ENCODE results near the gene PINLYP.

PINLYP gene

GRCh38 chr19:43625918-43626579 lies 50.4 kb downstream of the PINLYP start:
- Histone ChIP-seq H2BK120ac (ENCODE audit: low read depth, low read length) (no peak overlapping the region), H3K4me2 (ENCODE audit: insufficient read depth, low read length, poor library complexity, severe bottlenecking) (no peak overlapping the region), H3K23ac (ENCODE audit: low read depth, low read length, poor library complexity) (peak overlapping the region; percentile 60), H3K4me1 (ENCODE audit: control insufficient read depth in 2 of 2, insufficient read depth in 1 of 2, low read depth in 1 of 2, low read length in 2 of 2) (no peaks in the 10 kb centered on the region), H3K14ac (ENCODE audit: low read length) (peak overlapping the region; percentile 76), H3K36me3 (replicated peaks in 1 of 2; ENCODE audit: control insufficient read depth in 2 of 2, insufficient read depth in 2 of 2, low read length in 2 of 2) (peaks cover 37 to 72% of the 10 kb centered on the region in 2 donors), H3K4me3 (ENCODE audit: low read length in 2 of 2) (no peak overlapping the region), H4K91ac (ENCODE audit: low read depth, low read length, poor library complexity) (no peak overlapping the region), H3K9ac (ENCODE audit: low read depth, low read length, poor library complexity) (no peak overlapping the region), H3K9me3 (replicated peaks in 1 of 2; ENCODE audit: control insufficient read depth in 2 of 2, insufficient read depth in 1 of 2, low read depth in 1 of 2, low read length in 2 of 2) (peaks cover 0 to 2% of the 10 kb centered on the region in 2 donors), H2BK5ac (ENCODE audit: low read length) (no peak overlapping the region), H3K18ac (ENCODE audit: low read length) (peak overlapping the region; percentile 65), H2BK12ac (ENCODE audit: low read length) (peak overlapping the region; percentile 88), H3K79me1 (ENCODE audit: low read depth, low read length) (no peaks in the 10 kb centered on the region), H3K4ac (ENCODE audit: low read length) (no peak overlapping the region), H3K27ac (replicated peaks; ENCODE audit: low read length) (no peak overlapping the region), H2AFZ (ENCODE audit: low read length) (no peak overlapping the region), H4K8ac (ENCODE audit: low read depth, low read length) (no peak overlapping the region), H3K27me3 (ENCODE audit: control insufficient read depth in 3 of 3, insufficient read depth in 3 of 3, low read depth in 1 of 3, low read length in 3 of 3) (no peaks in the 10 kb centered on the region), H2BK15ac (ENCODE audit: low read length) (no peak overlapping the region), H2AK5ac (ENCODE audit: low read depth, low read length) (peak overlapping the region; percentile 25)
- WGBS, 2 donors (ENCODE audit: extremely low coverage in 2 of 2, insufficient read length in 2 of 2, insufficient replicate concordance in 1 of 2): no CpG with 5 or more reads among the region's 32 CpGs
- DNase-seq (ENCODE audit: low spot score): no peak

GRCh38 chr19:43626838-43627237 lies 51.2 kb downstream of the PINLYP start:
- H3K4me3 ChIP-seq (ENCODE audit: low read length in 2 of 2): peak overlapping the region in 1 of 2 donors; percentile 27
- peak overlapping the region; percentile 92 for H3K4ac ChIP-seq (ENCODE audit: low read length)
- no peak overlapping the region for H3K23ac ChIP-seq (ENCODE audit: low read depth, low read length, poor library complexity)
- H3K14ac ChIP-seq (ENCODE audit: low read length): no peak overlapping the region
- H3K27ac ChIP-seq (replicated peaks; ENCODE audit: low read length): no peak overlapping the region
- no peak overlapping the region for H2AK5ac ChIP-seq (ENCODE audit: low read depth, low read length)
- no peak for DNase-seq (ENCODE audit: low spot score)
- H2BK5ac ChIP-seq (ENCODE audit: low read length): no peak overlapping the region
- H2BK15ac ChIP-seq (ENCODE audit: low read length): no peak overlapping the region
- H3K9ac ChIP-seq (ENCODE audit: low read depth, low read length, poor library complexity): peak overlapping the region; percentile 72
- H2AFZ ChIP-seq (ENCODE audit: low read length): no peak overlapping the region
- no peak overlapping the region for H3K4me2 ChIP-seq (ENCODE audit: insufficient read depth, low read length, poor library complexity, severe bottlenecking)
- H4K91ac ChIP-seq (ENCODE audit: low read depth, low read length, poor library complexity): no peak overlapping the region
- no peaks in the 10 kb centered on the region for H3K4me1 ChIP-seq (ENCODE audit: control insufficient read depth in 2 of 2, insufficient read depth in 1 of 2, low read depth in 1 of 2, low read length in 2 of 2)
- no peak overlapping the region for H4K8ac ChIP-seq (ENCODE audit: low read depth, low read length)
- peaks cover 0 to 2% of the 10 kb centered on the region in 2 donors for H3K9me3 ChIP-seq (replicated peaks in 1 of 2; ENCODE audit: control insufficient read depth in 2 of 2, insufficient read depth in 1 of 2, low read depth in 1 of 2, low read length in 2 of 2)
- WGBS, 2 donors (ENCODE audit: extremely low coverage in 2 of 2, insufficient read length in 2 of 2, insufficient replicate concordance in 1 of 2): no CpG with 5 or more reads among the region's 17 CpGs
- H3K27me3 ChIP-seq (ENCODE audit: control insufficient read depth in 3 of 3, insufficient read depth in 3 of 3, low read depth in 1 of 3, low read length in 3 of 3): no peaks in the 10 kb centered on the region
- no peak overlapping the region for H2BK12ac ChIP-seq (ENCODE audit: low read length)
- no peaks in the 10 kb centered on the region for H3K79me1 ChIP-seq (ENCODE audit: low read depth, low read length)
- H3K18ac ChIP-seq (ENCODE audit: low read length): no peak overlapping the region
- H3K36me3 ChIP-seq (replicated peaks in 1 of 2; ENCODE audit: control insufficient read depth in 2 of 2, insufficient read depth in 2 of 2, low read length in 2 of 2): peaks cover 40 to 73% of the 10 kb centered on the region in 2 donors
- H2BK120ac ChIP-seq (ENCODE audit: low read depth, low read length): no peak overlapping the region

- no peaks in the 10 kb centered on the region for H3K4me1 ChIP-seq (ENCODE audit: control insufficient read depth in 2 of 2, insufficient read depth in 1 of 2, low read depth in 1 of 2, low read length in 2 of 2)
- no peak for DNase-seq (ENCODE audit: low spot score)
- H3K23ac ChIP-seq (ENCODE audit: low read depth, low read length, poor library complexity): no peak overlapping the region
- H2AK5ac ChIP-seq (ENCODE audit: low read depth, low read length): no peak overlapping the region
- H3K27ac ChIP-seq (replicated peaks; ENCODE audit: low read length): no peak overlapping the region
- no peak overlapping the region for H2AFZ ChIP-seq (ENCODE audit: low read length)
- no peak overlapping the region for H3K14ac ChIP-seq (ENCODE audit: low read length)
- H3K27me3 ChIP-seq (ENCODE audit: control insufficient read depth in 3 of 3, insufficient read depth in 3 of 3, low read depth in 1 of 3, low read length in 3 of 3): no peaks in the 10 kb centered on the region
- no peak overlapping the region for H4K91ac ChIP-seq (ENCODE audit: low read depth, low read length, poor library complexity)
- WGBS, 2 donors (ENCODE audit: extremely low coverage in 2 of 2, insufficient read length in 2 of 2, insufficient replicate concordance in 1 of 2): no CpG with 5 or more reads among the region's 3 CpGs
- H2BK15ac ChIP-seq (ENCODE audit: low read length): no peak overlapping the region
- H2BK120ac ChIP-seq (ENCODE audit: low read depth, low read length): no peak overlapping the region
- no peak overlapping the region for H3K4me3 ChIP-seq (ENCODE audit: low read length in 2 of 2)
- H3K4me2 ChIP-seq (ENCODE audit: insufficient read depth, low read length, poor library complexity, severe bottlenecking): no peak overlapping the region
- H4K8ac ChIP-seq (ENCODE audit: low read depth, low read length): no peak overlapping the region
- H3K18ac ChIP-seq (ENCODE audit: low read length): no peak overlapping the region
- no peak overlapping the region for H3K4ac ChIP-seq (ENCODE audit: low read length)
- no peaks in the 10 kb centered on the region for H3K79me1 ChIP-seq (ENCODE audit: low read depth, low read length)
- H2BK5ac ChIP-seq (ENCODE audit: low read length): no peak overlapping the region
- peaks cover 0 to 2% of the 10 kb centered on the region in 2 donors for H3K9me3 ChIP-seq (replicated peaks in 1 of 2; ENCODE audit: control insufficient read depth in 2 of 2, insufficient read depth in 1 of 2, low read depth in 1 of 2, low read length in 2 of 2)
- H2BK12ac ChIP-seq (ENCODE audit: low read length): no peak overlapping the region
- no peak overlapping the region for H3K9ac ChIP-seq (ENCODE audit: low read depth, low read length, poor library complexity)
- peaks cover 32 to 64% of the 10 kb centered on the region in 2 donors for H3K36me3 ChIP-seq (replicated peaks in 1 of 2; ENCODE audit: control insufficient read depth in 2 of 2, insufficient read depth in 2 of 2, low read length in 2 of 2)
Measured at GRCh38 chr19:43628646-43629326, 53.2 kb downstream of the PINLYP start.

- Histone ChIP-seq H3K79me1 (ENCODE audit: low read depth, low read length) (no peaks in the 10 kb centered on the region), H3K4ac (ENCODE audit: low read length) (no peak overlapping the region), H3K9ac (ENCODE audit: low read depth, low read length, poor library complexity) (no peak overlapping the region), H3K36me3 (replicated peaks in 1 of 2; ENCODE audit: control insufficient read depth in 2 of 2, insufficient read depth in 2 of 2, low read length in 2 of 2) (peaks cover 14 to 40% of the 10 kb centered on the region in 2 donors), H3K14ac (ENCODE audit: low read length) (no peak overlapping the region), H3K27ac (replicated peaks; ENCODE audit: low read length) (no peak overlapping the region), H4K8ac (ENCODE audit: low read depth, low read length) (no peak overlapping the region), H2BK12ac (ENCODE audit: low read length) (no peak overlapping the region), H2AFZ (ENCODE audit: low read length) (no peak overlapping the region), H2BK15ac (ENCODE audit: low read length) (no peak overlapping the region), H3K4me1 (ENCODE audit: control insufficient read depth in 2 of 2, insufficient read depth in 1 of 2, low read depth in 1 of 2, low read length in 2 of 2) (peaks cover 16 to 23% of the 10 kb centered on the region in 2 donors), H2AK5ac (ENCODE audit: low read depth, low read length) (no peak overlapping the region), H3K9me3 (replicated peaks in 1 of 2; ENCODE audit: control insufficient read depth in 2 of 2, insufficient read depth in 1 of 2, low read depth in 1 of 2, low read length in 2 of 2) (no peaks in the 10 kb centered on the region), H3K4me2 (ENCODE audit: insufficient read depth, low read length, poor library complexity, severe bottlenecking) (no peak overlapping the region), H3K27me3 (ENCODE audit: control insufficient read depth in 3 of 3, insufficient read depth in 3 of 3, low read depth in 1 of 3, low read length in 3 of 3) (no peaks in the 10 kb centered on the region), H3K4me3 (ENCODE audit: low read length in 2 of 2) (no peak overlapping the region), H2BK5ac (ENCODE audit: low read length) (no peak overlapping the region), H3K18ac (ENCODE audit: low read length) (no peak overlapping the region), H3K23ac (ENCODE audit: low read depth, low read length, poor library complexity) (no peak overlapping the region), H4K91ac (ENCODE audit: low read depth, low read length, poor library complexity) (no peak overlapping the region), H2BK120ac (ENCODE audit: low read depth, low read length) (no peak overlapping the region)
- no CpG with 5 or more reads among the region's 5 CpGs for WGBS, 2 donors (ENCODE audit: extremely low coverage in 2 of 2, insufficient read length in 2 of 2, insufficient replicate concordance in 1 of 2)
- DNase-seq (ENCODE audit: low spot score): no peak
Measured at GRCh38 chr19:43631491-43631890, 55.9 kb downstream of the PINLYP start.

Measured in neuronal stem cell (in vitro differentiated cells).